ENCODE measurements around the gene TBP. TPM values are rescaled to one million over a fixed set of nuclear protein-coding genes. Genes with fewer than 3 reads are reported as not detected.

TBP gene
- total RNA-seq, 3 donors from 2014 or later, result 14.7 to 23.6 (median 20.6) TPM

GRCh38 chr6:170509723-170510018 lies 44.5 kb upstream of the TBP start:
- intact Hi-C loops (cut with DNase I; ENCODE audit: low total_unique reads), result no loop called here
- DNase-seq (ENCODE audit: low spot score in 2 of 2), result no peak
- Histone ChIP-seq H3K4me3 (no peak overlapping the region), H3K27ac (no peak overlapping the region), H3K36me3 (no peaks in the 10 kb centered on the region), H3K27me3 (no peaks in the 10 kb centered on the region), H3K4me1 (no peaks in the 10 kb centered on the region), H3K9me3 (no peaks in the 10 kb centered on the region)
- no peak for TF ChIP-seq CTCF (IDR thresholded peaks at IDR 0.05)
- no peak for TF ChIP-seq POLR2A (IDR thresholded peaks at IDR 0.05)
- no peak for TF ChIP-seq POLR2AphosphoS5 (IDR thresholded peaks at IDR 0.05)

DNA sequence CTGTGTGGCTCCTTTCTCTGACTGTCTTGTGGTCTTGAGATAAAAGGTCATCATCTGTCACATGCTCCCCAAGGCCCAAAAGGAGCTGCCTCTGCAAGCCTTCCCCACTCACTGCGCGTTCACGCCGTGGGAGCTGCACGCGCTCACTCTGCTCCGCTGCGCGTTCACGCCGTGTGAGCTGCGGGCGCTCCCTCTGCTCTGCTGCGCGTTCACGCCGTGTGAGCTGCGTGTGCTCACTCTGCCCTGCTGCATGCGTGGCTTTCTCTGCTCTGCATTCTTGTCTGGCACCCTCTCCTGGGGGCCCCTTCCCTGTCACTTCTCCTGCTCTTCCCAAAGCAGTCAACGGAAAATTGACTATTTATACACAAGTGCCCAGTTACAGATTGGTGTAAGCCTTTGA lies 43.5 kb upstream of the TBP start:
- Histone ChIP-seq H3K27me3 (no peaks in the 10 kb centered on the region), H3K9me3 (no peaks in the 10 kb centered on the region), H3K27ac (no peak overlapping the region), H3K36me3 (no peaks in the 10 kb centered on the region), H3K4me1 (no peaks in the 10 kb centered on the region), H3K4me3 (no peak overlapping the region)
- DNase-seq (ENCODE audit: low spot score in 2 of 2), result no peak
- TF ChIP-seq POLR2A (IDR thresholded peaks at IDR 0.05) (no peak), CTCF (IDR thresholded peaks at IDR 0.05) (no peak), POLR2AphosphoS5 (IDR thresholded peaks at IDR 0.05) (no peak)
- intact Hi-C loops (cut with DNase I; ENCODE audit: low total_unique reads), result no loop called here

DNA sequence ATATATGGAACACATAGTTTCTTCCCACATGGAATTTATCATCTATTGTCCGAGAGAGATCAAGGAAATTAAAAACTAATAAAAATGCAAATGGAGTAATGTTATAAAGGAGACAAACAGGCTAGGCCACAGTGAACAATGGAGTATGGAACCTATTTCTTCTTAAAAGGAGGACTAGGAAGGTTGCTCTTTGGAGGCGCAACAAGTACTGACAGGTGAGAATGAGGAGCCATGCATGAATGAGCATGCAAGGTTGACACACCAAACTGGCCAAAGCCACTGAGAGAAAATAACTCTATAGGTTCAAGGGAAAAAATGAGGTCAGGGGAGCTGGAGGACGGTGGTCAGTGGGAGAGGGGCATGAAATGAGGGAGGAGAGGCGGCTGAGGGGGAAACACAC lies 41.9 kb upstream of the TBP start:
- intact Hi-C loops (cut with DNase I; ENCODE audit: low total_unique reads), result no loop called here
- no peak for DNase-seq (ENCODE audit: low spot score in 2 of 2)
- Histone ChIP-seq H3K9me3 (peaks cover 0 to 5% of the 10 kb centered on the region in 2 donors), H3K36me3 (no peaks in the 10 kb centered on the region), H3K27me3 (no peaks in the 10 kb centered on the region), H3K4me1 (no peaks in the 10 kb centered on the region), H3K27ac (no peak overlapping the region), H3K4me3 (no peak overlapping the region)
- TF ChIP-seq CTCF (IDR thresholded peaks at IDR 0.05) (no peak), POLR2A (IDR thresholded peaks at IDR 0.05) (no peak), POLR2AphosphoS5 (IDR thresholded peaks at IDR 0.05) (no peak)

- Histone ChIP-seq H3K27ac (no peak overlapping the region), H3K4me1 (no peaks in the 10 kb centered on the region), H3K4me3 (no peak overlapping the region), H3K9me3 (peaks cover 0 to 9% of the 10 kb centered on the region in 2 donors), H3K27me3 (no peaks in the 10 kb centered on the region), H3K36me3 (no peaks in the 10 kb centered on the region)
- intact Hi-C loops (cut with DNase I; ENCODE audit: low total_unique reads), result no loop called here
- DNase-seq (ENCODE audit: low spot score in 2 of 2), result no peak
- TF ChIP-seq POLR2AphosphoS5 (IDR thresholded peaks at IDR 0.05) (no peak), CTCF (IDR thresholded peaks at IDR 0.05) (no peak), POLR2A (IDR thresholded peaks at IDR 0.05) (no peak)
These were observed 39.3 kb upstream of the TBP start for GRCh38 chr6:170514908-170515307.

DNA sequence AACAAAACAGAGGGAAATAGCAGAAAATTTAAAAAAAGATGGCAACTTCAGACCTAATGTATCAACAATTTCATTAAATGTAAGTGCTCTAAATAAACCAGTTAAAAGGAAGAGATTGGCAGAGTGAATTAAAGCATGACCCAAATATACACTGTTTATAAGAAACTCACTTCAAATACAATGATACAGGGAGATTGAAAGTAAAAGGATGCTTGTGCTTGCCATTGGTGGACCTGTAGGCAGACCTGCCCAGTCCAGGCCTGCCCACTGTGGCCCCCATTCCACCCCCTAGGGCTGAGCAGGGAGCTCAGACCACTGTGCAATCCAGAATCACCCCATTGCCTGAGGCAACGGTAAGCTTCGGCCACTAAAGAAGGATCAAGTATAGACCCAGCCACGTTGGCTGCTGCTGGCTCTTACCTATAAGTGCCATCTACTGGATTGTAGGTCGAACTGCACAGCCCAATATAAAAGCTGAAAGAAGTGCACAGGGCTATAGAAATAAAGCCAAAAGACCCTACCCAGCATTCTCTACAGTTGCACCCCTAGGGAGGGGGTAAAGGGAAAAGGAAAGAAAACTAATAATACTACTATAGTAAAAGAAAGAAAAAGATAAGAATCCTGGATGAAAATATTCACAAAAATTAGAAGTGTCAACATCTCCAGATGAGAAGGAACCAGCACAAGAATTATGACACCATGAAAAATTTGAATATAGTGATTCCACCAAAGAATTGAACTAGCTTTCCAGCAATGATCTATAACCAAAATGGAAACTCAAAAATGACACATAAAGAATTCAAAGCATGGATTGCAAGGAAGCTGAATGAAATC lies 37.2 kb upstream of the TBP start:
- intact Hi-C loops (cut with DNase I; ENCODE audit: low total_unique reads), result no loop called here
- H3K27me3 ChIP-seq, result no peaks in the 10 kb centered on the region
- DNase-seq (ENCODE audit: low spot score in 2 of 2), result peak in 1 of 2 donors; percentile 19
- peaks cover 0 to 9% of the 10 kb centered on the region in 2 donors for H3K9me3 ChIP-seq
- H3K27ac ChIP-seq, result no peak overlapping the region
- TF ChIP-seq POLR2A (IDR thresholded peaks at IDR 0.05) (no peak), CTCF (IDR thresholded peaks at IDR 0.05) (peak; percentile 34 to 69 (median 57))
- H3K36me3 ChIP-seq, result no peaks in the 10 kb centered on the region
- no peaks in the 10 kb centered on the region for H3K4me1 ChIP-seq
- H3K4me3 ChIP-seq, result no peak overlapping the region

Data from breast epithelium (tissue), 4 donors.